Measurements from ENCODE around the gene IMP4. TPM values are rescaled to one million over a fixed set of nuclear protein-coding genes. Genes with fewer than 3 reads are reported as not detected.
A peak's percentile ranks its signal among the peaks of the same experiment; 100 is the strongest.

IMP4 gene
- total and polyA plus RNA-seq, 2 donors (not counting 1 experiment from before 2014, with no cell fraction given) = 102 to 164 TPM

DNA sequence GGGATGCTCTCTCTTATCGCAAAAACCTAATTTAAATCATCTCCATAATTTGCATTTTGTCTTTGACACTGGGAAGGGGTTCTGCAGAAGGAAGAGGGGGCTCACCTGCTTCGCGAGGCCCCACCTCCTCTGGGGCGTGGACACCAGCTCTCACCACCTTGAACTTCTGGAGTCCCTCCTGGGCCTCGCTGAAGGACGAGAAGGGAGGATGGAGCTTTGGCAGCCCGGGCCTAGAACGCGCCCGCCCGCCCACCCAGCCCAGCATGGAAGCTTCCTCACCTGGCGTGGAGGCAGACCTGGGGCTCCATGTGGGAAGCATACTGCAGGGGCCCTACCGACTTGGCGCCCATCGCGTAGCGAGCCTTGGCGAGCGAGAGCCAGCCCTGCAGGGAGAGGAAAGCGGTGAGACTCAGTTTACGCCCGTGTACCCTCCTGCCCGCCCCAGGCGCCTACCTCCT lies 1.1 kb upstream of the IMP4 start:
- no peaks in the 10 kb centered on the region for H3K9me3 Mint-ChIP-seq (ENCODE audit: insufficient read depth)
- Histone ChIP-seq H3K9ac (ENCODE audit: low read length) (peak overlapping the region; percentile 78), H3K4me1 (ENCODE audit: control insufficient read depth in 2 of 2, insufficient read depth in 2 of 2, low read length in 2 of 2) (peaks cover 12 to 23% of the 10 kb centered on the region in 2 donors), H3K9me3 (ENCODE audit: control extremely low read depth in 1 of 3, control insufficient read depth in 2 of 3, insufficient read depth in 1 of 3, low read length in 2 of 3) (no peaks in the 10 kb centered on the region), H3K36me3 (replicated peaks in 1 of 2; ENCODE audit: control extremely low read depth in 1 of 2, control insufficient read depth in 1 of 2, extremely low read depth in 1 of 2, insufficient read depth in 2 of 2, low read length in 1 of 2) (peaks cover 0 to 48% of the 10 kb centered on the region in 2 experiments), H3K27ac (ENCODE audit: low read length in 2 of 2) (peak overlapping the region; percentile 90 to 97), H2AFZ (ENCODE audit: insufficient read depth, low read depth, low read length, poor library complexity, severe bottlenecking) (peak overlapping the region; percentile 96), H4K20me1 (ENCODE audit: control insufficient read depth, insufficient read depth, low read length, poor library complexity, severe bottlenecking) (peaks cover 30% of the 10 kb centered on the region), H3K4me2 (replicated peaks; ENCODE audit: low read depth, low read length, poor library complexity, severe bottlenecking) (peak overlapping the region; percentile 90), H3K27me3 (replicated peaks in 1 of 4; ENCODE audit: control extremely low read depth in 1 of 4, control insufficient read depth in 3 of 4, insufficient read depth in 4 of 4, low read length in 3 of 4) (no peaks in the 10 kb centered on the region), H3K79me2 (ENCODE audit: control insufficient read depth, insufficient read depth, low read length) (peaks cover 29% of the 10 kb centered on the region), H3K4me3 (ENCODE audit: control extremely low read depth in 1 of 5, extremely low read depth in 1 of 5, insufficient read depth in 1 of 5, low read depth in 2 of 5, low read length in 4 of 5) (peak overlapping the region; percentile 87 to 99 (median 89))
- POLR2A ChIA-PET = interaction anchor here (0.6 to 2.6 kb wide), 12 partner anchors 10 to 1151 kb away, joined by 3 to 32 read pairs (median 5); partner anchors contain the start of genes FAM168B, MZT2B, PTPN18 and SMPD4
- CTCF ChIA-PET = interaction anchor here (1.8 to 5.4 kb wide), 8 partner anchors 10 to 183 kb away, joined by 6 to 61 read pairs (median 19); partner anchors contain the start of genes MZT2B, PTPN18 and SMPD4
- WGBS (ENCODE audit: insufficient coverage) = under 1% methylated on average over 22 of the region's 24 CpGs
- no peak for TF ChIP-seq EZH2 (IDR thresholded peaks at IDR 0.05; ENCODE audit: borderline replicate concordance, insufficient read depth, low read depth, low read length, poor library complexity, severe bottlenecking)
- TF ChIP-seq, protein P1, sequence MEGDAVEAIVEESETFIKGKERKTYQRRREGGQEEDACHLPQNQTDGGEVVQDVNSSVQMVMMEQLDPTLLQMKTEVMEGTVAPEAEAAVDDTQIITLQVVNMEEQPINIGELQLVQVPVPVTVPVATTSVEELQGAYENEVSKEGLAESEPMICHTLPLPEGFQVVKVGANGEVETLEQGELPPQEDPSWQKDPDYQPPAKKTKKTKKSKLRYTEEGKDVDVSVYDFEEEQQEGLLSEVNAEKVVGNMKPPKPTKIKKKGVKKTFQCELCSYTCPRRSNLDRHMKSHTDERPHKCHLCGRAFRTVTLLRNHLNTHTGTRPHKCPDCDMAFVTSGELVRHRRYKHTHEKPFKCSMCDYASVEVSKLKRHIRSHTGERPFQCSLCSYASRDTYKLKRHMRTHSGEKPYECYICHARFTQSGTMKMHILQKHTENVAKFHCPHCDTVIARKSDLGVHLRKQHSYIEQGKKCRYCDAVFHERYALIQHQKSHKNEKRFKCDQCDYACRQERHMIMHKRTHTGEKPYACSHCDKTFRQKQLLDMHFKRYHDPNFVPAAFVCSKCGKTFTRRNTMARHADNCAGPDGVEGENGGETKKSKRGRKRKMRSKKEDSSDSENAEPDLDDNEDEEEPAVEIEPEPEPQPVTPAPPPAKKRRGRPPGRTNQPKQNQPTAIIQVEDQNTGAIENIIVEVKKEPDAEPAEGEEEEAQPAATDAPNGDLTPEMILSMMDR (IDR thresholded peaks at IDR 0.05) = no peak
- peak overlapping the region; percentile 99 for H3K27ac Mint-ChIP-seq
- peak overlapping the region; percentile 100 for H3K4me3 Mint-ChIP-seq
- H3K27me3 Mint-ChIP-seq = no peaks in the 10 kb centered on the region
- intact Hi-C loops (cut with micrococcal nuclease) = loop anchor here (1.0 to 10.0 kb wide), 8 partner anchors 14 to 1153 kb away; partner anchors contain the start of genes MZT2A, PLEKHB2 and SMPD4
- ATAC-seq (ENCODE audit: low read depth) (no peak), DNase-seq (peak; percentile 32)
- H3K4me1 Mint-ChIP-seq = peaks cover 42% of the 10 kb centered on the region

DNA sequence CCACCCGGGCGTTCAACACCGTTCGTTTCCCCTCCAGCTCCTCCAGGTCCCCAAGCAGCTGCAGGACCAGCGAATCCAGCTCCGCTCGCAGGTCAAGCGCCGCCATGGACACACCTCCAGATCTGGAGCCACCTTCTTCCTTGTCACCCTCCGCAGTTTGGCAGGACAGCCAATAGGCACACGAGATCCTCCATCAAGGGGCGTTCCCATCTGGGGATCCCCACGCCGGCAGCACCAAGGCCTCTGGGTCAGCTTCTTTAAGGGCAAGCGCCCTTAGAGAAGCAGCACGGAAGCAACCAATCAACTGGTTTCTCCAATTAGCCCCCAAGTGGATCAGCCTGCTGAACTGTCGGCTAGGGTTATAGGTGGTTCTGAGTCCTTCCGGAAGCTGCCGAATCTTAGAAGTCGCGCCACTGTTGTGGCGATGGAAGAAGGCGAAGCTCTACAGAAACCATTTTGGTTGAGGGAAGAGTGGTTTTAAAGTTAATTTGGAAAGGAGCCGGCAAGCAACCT lies 621 bp upstream of the IMP4 start:
- H3K27me3 Mint-ChIP-seq = no peaks in the 10 kb centered on the region
- peaks cover 46% of the 10 kb centered on the region for H3K4me1 Mint-ChIP-seq
- WGBS (ENCODE audit: insufficient coverage) = under 1% methylated on average over 24 of the region's 24 CpGs
- Histone ChIP-seq H2AFZ (ENCODE audit: insufficient read depth, low read depth, low read length, poor library complexity, severe bottlenecking) (peak overlapping the region; percentile 96), H3K4me3 (ENCODE audit: control extremely low read depth in 1 of 5, extremely low read depth in 1 of 5, insufficient read depth in 1 of 5, low read depth in 2 of 5, low read length in 4 of 5) (peak overlapping the region; percentile 87 to 99 (median 89)), H4K20me1 (ENCODE audit: control insufficient read depth, insufficient read depth, low read length, poor library complexity, severe bottlenecking) (peaks cover 32% of the 10 kb centered on the region), H3K27ac (ENCODE audit: low read length in 2 of 2) (peak overlapping the region; percentile 90 to 97), H3K27me3 (replicated peaks in 1 of 4; ENCODE audit: control extremely low read depth in 1 of 4, control insufficient read depth in 3 of 4, insufficient read depth in 4 of 4, low read length in 3 of 4) (no peaks in the 10 kb centered on the region), H3K9me3 (ENCODE audit: control extremely low read depth in 1 of 3, control insufficient read depth in 2 of 3, insufficient read depth in 1 of 3, low read length in 2 of 3) (no peaks in the 10 kb centered on the region), H3K9ac (ENCODE audit: low read length) (peak overlapping the region; percentile 78), H3K4me2 (replicated peaks; ENCODE audit: low read depth, low read length, poor library complexity, severe bottlenecking) (peak overlapping the region; percentile 90), H3K36me3 (replicated peaks in 1 of 2; ENCODE audit: control extremely low read depth in 1 of 2, control insufficient read depth in 1 of 2, extremely low read depth in 1 of 2, insufficient read depth in 2 of 2, low read length in 1 of 2) (peaks cover 0 to 53% of the 10 kb centered on the region in 2 experiments), H3K4me1 (ENCODE audit: control insufficient read depth in 2 of 2, insufficient read depth in 2 of 2, low read length in 2 of 2) (peaks cover 12 to 23% of the 10 kb centered on the region in 2 donors), H3K79me2 (ENCODE audit: control insufficient read depth, insufficient read depth, low read length) (peaks cover 29% of the 10 kb centered on the region)
- intact Hi-C loops (cut with micrococcal nuclease) = loop anchor here (1.0 to 10.0 kb wide), 8 partner anchors 13 to 1153 kb away; partner anchors contain the start of genes MZT2A, PLEKHB2 and SMPD4
- TF ChIP-seq, protein P1 (IDR thresholded peaks at IDR 0.05) = no peak
- no peak for TF ChIP-seq EZH2 (IDR thresholded peaks at IDR 0.05; ENCODE audit: borderline replicate concordance, insufficient read depth, low read depth, low read length, poor library complexity, severe bottlenecking)
- ATAC-seq (ENCODE audit: low read depth) = peak; percentile 70
- peak overlapping the region; percentile 99 for H3K27ac Mint-ChIP-seq
- ChIA-PET POLR2A (interaction anchor here (0.9 to 2.6 kb wide), 11 partner anchors 10 to 1151 kb away, joined by 3 to 32 read pairs (median 6); partner anchors contain the start of genes FAM168B, MZT2B, PTPN18 and SMPD4), CTCF (interaction anchor here (0.7 to 5.4 kb wide), 14 partner anchors 8 to 455 kb away, joined by 3 to 61 read pairs (median 8); partner anchors contain the start of genes MZT2B, PTPN18 and SMPD4)
- peak overlapping the region; percentile 100 for H3K4me3 Mint-ChIP-seq
- no peaks in the 10 kb centered on the region for H3K9me3 Mint-ChIP-seq (ENCODE audit: insufficient read depth)
- peak; percentile 94 for DNase-seq

All from B cell (primary cell).